ENCODE measurements around the gene SIL1.

Gene SIL1

GRCh38 chr5:139215107-139215975, 17.2 kb upstream of the SIL1 start:
- H3K9me3 ChIP-seq (ENCODE audit: control extremely low read depth in 1 of 5, control insufficient read depth in 4 of 5, insufficient read depth in 2 of 5, low read depth in 1 of 5, low read length in 4 of 5): peaks cover 0 to 1% (median 0%) of the 10 kb centered on the region in 5 experiments
- ChIA-PET CTCF (interaction anchor here (1.0 to 1.2 kb wide), 4 partner anchors 11 to 30 kb away, joined by 3 to 5 read pairs (median 4); no protein-coding TSS in a partner anchor), POLR2A (interaction anchor here (0.6 kb wide), 1 partner anchor 387 kb away, joined by 5 read pairs; no protein-coding TSS in a partner anchor)
- H3K27ac ChIP-seq (ENCODE audit: insufficient read depth in 1 of 2, low read depth in 1 of 2, low read length in 2 of 2, poor library complexity in 1 of 2, severe bottlenecking in 2 of 2): no peak overlapping the region
- 77% methylated on average over 11 of the region's 15 CpGs for WGBS (ENCODE audit: insufficient coverage)
- no peaks in the 10 kb centered on the region for H3K36me3 ChIP-seq (ENCODE audit: control insufficient read depth in 4 of 4, insufficient read depth in 4 of 4, low read length in 3 of 4)
- peaks cover 0 to 11% (median 9%) of the 10 kb centered on the region in 4 experiments for H3K4me1 ChIP-seq (ENCODE audit: control extremely low read depth in 1 of 4, control insufficient read depth in 4 of 4, insufficient read depth in 4 of 4, low read length in 3 of 4)
- no peak for DNase-seq
- no peak overlapping the region for H3K4me3 ChIP-seq (ENCODE audit: control insufficient read depth in 1 of 7, extremely low read depth in 1 of 7, insufficient read depth in 4 of 7, low read depth in 2 of 7, low read length in 6 of 7)
- no peaks in the 10 kb centered on the region for H3K27me3 ChIP-seq (replicated peaks in 2 of 5; ENCODE audit: control insufficient read depth in 4 of 5, insufficient read depth in 5 of 5, low read length in 4 of 5)

- WGBS (ENCODE audit: insufficient coverage): 92% methylated on average over 2 of the region's 2 CpGs
- ChIA-PET CTCF (interaction anchor here (1.0 to 1.2 kb wide), 4 partner anchors 12 to 31 kb away, joined by 3 to 5 read pairs (median 4); no protein-coding TSS in a partner anchor), POLR2A (interaction anchor here (0.6 kb wide), 1 partner anchor 386 kb away, joined by 5 read pairs; no protein-coding TSS in a partner anchor)
- H3K27ac ChIP-seq (ENCODE audit: insufficient read depth in 1 of 2, low read depth in 1 of 2, low read length in 2 of 2, poor library complexity in 1 of 2, severe bottlenecking in 2 of 2): no peak overlapping the region
- H3K27me3 ChIP-seq (replicated peaks in 2 of 5; ENCODE audit: control insufficient read depth in 4 of 5, insufficient read depth in 5 of 5, low read length in 4 of 5): no peaks in the 10 kb centered on the region
- H3K9me3 ChIP-seq (ENCODE audit: control extremely low read depth in 1 of 5, control insufficient read depth in 4 of 5, insufficient read depth in 2 of 5, low read depth in 1 of 5, low read length in 4 of 5): peaks cover 0 to 1% (median 0%) of the 10 kb centered on the region in 5 experiments
- peaks cover 0 to 11% (median 9%) of the 10 kb centered on the region in 4 experiments for H3K4me1 ChIP-seq (ENCODE audit: control extremely low read depth in 1 of 4, control insufficient read depth in 4 of 4, insufficient read depth in 4 of 4, low read length in 3 of 4)
- no peak for DNase-seq
- H3K4me3 ChIP-seq (ENCODE audit: control insufficient read depth in 1 of 7, extremely low read depth in 1 of 7, insufficient read depth in 4 of 7, low read depth in 2 of 7, low read length in 6 of 7): no peak overlapping the region
- H3K36me3 ChIP-seq (ENCODE audit: control insufficient read depth in 4 of 4, insufficient read depth in 4 of 4, low read length in 3 of 4): no peaks in the 10 kb centered on the region
Observed at GRCh38 chr5:139214646-139215045, 16.5 kb upstream of the SIL1 start.

- Histone ChIP-seq H3K4me1 (ENCODE audit: control extremely low read depth in 1 of 4, control insufficient read depth in 4 of 4, insufficient read depth in 4 of 4, low read length in 3 of 4) (peaks cover 0 to 12% (median 11%) of the 10 kb centered on the region in 4 experiments), H3K36me3 (ENCODE audit: control insufficient read depth in 4 of 4, insufficient read depth in 4 of 4, low read length in 3 of 4) (no peaks in the 10 kb centered on the region), H3K4me3 (ENCODE audit: control insufficient read depth in 1 of 7, extremely low read depth in 1 of 7, insufficient read depth in 4 of 7, low read depth in 2 of 7, low read length in 6 of 7) (no peak overlapping the region), H3K9me3 (ENCODE audit: control extremely low read depth in 1 of 5, control insufficient read depth in 4 of 5, insufficient read depth in 2 of 5, low read depth in 1 of 5, low read length in 4 of 5) (no peaks in the 10 kb centered on the region), H3K27ac (ENCODE audit: insufficient read depth in 1 of 2, low read depth in 1 of 2, low read length in 2 of 2, poor library complexity in 1 of 2, severe bottlenecking in 2 of 2) (no peak overlapping the region), H3K27me3 (replicated peaks in 2 of 5; ENCODE audit: control insufficient read depth in 4 of 5, insufficient read depth in 5 of 5, low read length in 4 of 5) (no peaks in the 10 kb centered on the region)
- WGBS (ENCODE audit: insufficient coverage): 100% methylated on average over 2 of the region's 2 CpGs
- no peak for DNase-seq
- POLR2A ChIA-PET: no interaction called here
- CTCF ChIA-PET: no interaction called here
Observed at GRCh38 chr5:139212906-139213305, 14.7 kb upstream of the SIL1 start.

- Histone ChIP-seq H3K4me1 (ENCODE audit: control extremely low read depth in 1 of 4, control insufficient read depth in 4 of 4, insufficient read depth in 4 of 4, low read length in 3 of 4) (peaks cover 0 to 16% (median 13%) of the 10 kb centered on the region in 4 experiments), H3K36me3 (ENCODE audit: control insufficient read depth in 4 of 4, insufficient read depth in 4 of 4, low read length in 3 of 4) (no peaks in the 10 kb centered on the region), H3K27ac (ENCODE audit: insufficient read depth in 1 of 2, low read depth in 1 of 2, low read length in 2 of 2, poor library complexity in 1 of 2, severe bottlenecking in 2 of 2) (no peak overlapping the region), H3K4me3 (ENCODE audit: control insufficient read depth in 1 of 7, extremely low read depth in 1 of 7, insufficient read depth in 4 of 7, low read depth in 2 of 7, low read length in 6 of 7) (no peak overlapping the region), H3K27me3 (replicated peaks in 2 of 5; ENCODE audit: control insufficient read depth in 4 of 5, insufficient read depth in 5 of 5, low read length in 4 of 5) (no peaks in the 10 kb centered on the region), H3K9me3 (ENCODE audit: control extremely low read depth in 1 of 5, control insufficient read depth in 4 of 5, insufficient read depth in 2 of 5, low read depth in 1 of 5, low read length in 4 of 5) (no peaks in the 10 kb centered on the region)
- ChIA-PET CTCF (interaction anchor here (0.7 kb wide), 1 partner anchor 9 kb away, joined by 3 read pairs; no protein-coding TSS in a partner anchor), POLR2A (no interaction called here)
- no CpG with 5 or more reads among the region's 3 CpGs for WGBS (ENCODE audit: insufficient coverage)
- no peak for DNase-seq
Observed at GRCh38 chr5:139212486-139212885, 14.3 kb upstream of the SIL1 start.

GRCh38 chr5:139210585-139210984, 12.4 kb upstream of the SIL1 start:
- no peak for DNase-seq
- Histone ChIP-seq H3K4me3 (ENCODE audit: control insufficient read depth in 1 of 7, extremely low read depth in 1 of 7, insufficient read depth in 4 of 7, low read depth in 2 of 7, low read length in 6 of 7) (no peak overlapping the region), H3K4me1 (ENCODE audit: control extremely low read depth in 1 of 4, control insufficient read depth in 4 of 4, insufficient read depth in 4 of 4, low read length in 3 of 4) (peaks cover under 1 to 25% (median 17%) of the 10 kb centered on the region in 4 experiments), H3K27me3 (replicated peaks in 2 of 5; ENCODE audit: control insufficient read depth in 4 of 5, insufficient read depth in 5 of 5, low read length in 4 of 5) (no peaks in the 10 kb centered on the region), H3K9me3 (ENCODE audit: control extremely low read depth in 1 of 5, control insufficient read depth in 4 of 5, insufficient read depth in 2 of 5, low read depth in 1 of 5, low read length in 4 of 5) (no peaks in the 10 kb centered on the region), H3K36me3 (ENCODE audit: control insufficient read depth in 4 of 4, insufficient read depth in 4 of 4, low read length in 3 of 4) (no peaks in the 10 kb centered on the region), H3K27ac (ENCODE audit: insufficient read depth in 1 of 2, low read depth in 1 of 2, low read length in 2 of 2, poor library complexity in 1 of 2, severe bottlenecking in 2 of 2) (no peak overlapping the region)
- 92% methylated on average over 2 of the region's 4 CpGs for WGBS (ENCODE audit: insufficient coverage)
- CTCF ChIA-PET: no interaction called here
- POLR2A ChIA-PET: no interaction called here

GRCh38 chr5:139207297-139208000, 9.3 kb upstream of the SIL1 start:
- Histone ChIP-seq H3K36me3 (ENCODE audit: control insufficient read depth in 4 of 4, insufficient read depth in 4 of 4, low read length in 3 of 4) (no peaks in the 10 kb centered on the region), H3K4me1 (ENCODE audit: control extremely low read depth in 1 of 4, control insufficient read depth in 4 of 4, insufficient read depth in 4 of 4, low read length in 3 of 4) (peaks cover 4 to 27% (median 13%) of the 10 kb centered on the region in 4 experiments), H3K9me3 (ENCODE audit: control extremely low read depth in 1 of 5, control insufficient read depth in 4 of 5, insufficient read depth in 2 of 5, low read depth in 1 of 5, low read length in 4 of 5) (no peaks in the 10 kb centered on the region), H3K27ac (ENCODE audit: insufficient read depth in 1 of 2, low read depth in 1 of 2, low read length in 2 of 2, poor library complexity in 1 of 2, severe bottlenecking in 2 of 2) (no peak overlapping the region), H3K27me3 (replicated peaks in 2 of 5; ENCODE audit: control insufficient read depth in 4 of 5, insufficient read depth in 5 of 5, low read length in 4 of 5) (no peaks in the 10 kb centered on the region), H3K4me3 (ENCODE audit: control insufficient read depth in 1 of 7, extremely low read depth in 1 of 7, insufficient read depth in 4 of 7, low read depth in 2 of 7, low read length in 6 of 7) (no peak overlapping the region)
- no peak for DNase-seq
- POLR2A ChIA-PET: interaction anchor here (0.6 kb wide), 1 partner anchor 99 kb away, joined by 3 read pairs; no protein-coding TSS in a partner anchor
- CTCF ChIA-PET: interaction anchor here (0.7 to 1.8 kb wide), 3 partner anchors 15 to 57 kb away, joined by 3 to 5 read pairs (median 3); no protein-coding TSS in a partner anchor
- no CpG with 5 or more reads among the region's 3 CpGs for WGBS (ENCODE audit: insufficient coverage)
